ENCODE measurements around the gene ANTXR2.

ANTXR2 gene

DNA sequence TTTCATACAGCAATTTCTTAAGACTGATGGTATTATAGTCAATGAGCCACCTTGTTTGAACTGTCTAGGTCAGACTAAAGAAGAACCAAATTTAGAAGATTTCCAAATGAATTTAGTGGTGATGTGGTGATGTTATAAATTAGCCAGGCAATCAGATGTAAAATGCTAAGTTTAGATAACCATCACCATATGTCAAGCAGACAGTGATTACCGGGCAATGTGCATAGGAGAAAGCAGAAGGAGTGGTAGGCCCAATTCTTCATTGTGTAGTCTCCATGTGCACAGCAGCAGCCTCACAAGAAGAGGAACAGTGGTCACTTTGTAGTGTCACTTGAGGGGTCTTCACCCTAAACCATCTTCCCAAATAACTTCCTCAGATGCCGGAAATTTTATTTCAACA is 198.8 kb downstream of the ANTXR2 start:
- no peak for DNase-seq (ENCODE audit: low read depth in 1 of 2, low spot score in 1 of 2)

GRCh38 chr4:79872738-79873137 is 200.3 kb downstream of the ANTXR2 start:
- no peak for DNase-seq (ENCODE audit: low read depth in 1 of 2, low spot score in 1 of 2)

DNA sequence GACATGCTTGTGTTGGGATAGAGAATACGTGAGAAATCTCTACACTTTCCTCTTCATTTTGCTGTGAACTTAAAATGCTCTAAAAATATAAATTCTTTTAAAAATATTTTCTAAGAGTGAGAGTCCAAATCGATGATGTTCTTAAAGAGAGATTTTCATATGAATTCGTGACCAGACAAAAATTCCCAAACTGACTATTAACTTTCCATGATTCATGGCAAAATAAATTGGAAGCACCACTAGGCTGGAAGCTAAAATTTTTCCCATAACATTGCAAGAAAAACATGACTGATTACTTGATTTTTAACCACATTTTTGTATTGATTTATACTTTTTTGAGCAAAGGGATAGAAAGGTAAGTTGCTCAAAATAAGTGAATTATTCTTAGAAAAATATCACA is 201.1 kb downstream of the ANTXR2 start:
- DNase-seq (ENCODE audit: low read depth in 1 of 2, low spot score in 1 of 2), result no peak

DNA sequence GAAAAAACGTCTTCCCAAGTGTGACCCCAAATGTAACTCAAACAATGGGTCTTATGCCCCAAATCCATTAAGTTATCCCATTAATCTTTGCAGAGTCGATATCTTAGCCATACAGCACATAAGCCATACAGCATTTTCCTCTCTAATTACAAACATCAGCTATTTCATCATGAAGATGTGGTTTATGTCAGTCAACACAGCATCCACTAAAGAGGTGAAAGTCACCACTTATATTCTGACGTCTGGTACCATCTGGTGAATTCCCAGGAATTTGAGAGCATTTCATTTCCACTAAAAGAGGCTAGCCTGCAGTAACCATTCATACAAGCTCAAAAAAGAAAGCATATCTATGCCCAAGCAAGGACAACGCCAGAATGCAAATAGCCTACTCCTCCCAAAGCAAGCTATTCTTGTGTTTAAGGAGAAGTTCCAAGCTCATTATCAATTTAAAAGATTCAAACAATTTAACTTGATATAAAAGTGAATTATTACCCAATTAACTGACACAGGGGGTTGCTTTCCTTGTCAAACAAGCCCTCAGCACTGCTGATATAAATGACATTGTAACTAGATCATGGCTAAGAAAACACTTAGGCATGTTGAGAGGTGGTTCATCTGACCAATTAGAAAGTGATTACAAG is 203.3 kb downstream of the ANTXR2 start:
- DNase-seq (ENCODE audit: low read depth in 1 of 2, low spot score in 1 of 2), result no peak

DNA sequence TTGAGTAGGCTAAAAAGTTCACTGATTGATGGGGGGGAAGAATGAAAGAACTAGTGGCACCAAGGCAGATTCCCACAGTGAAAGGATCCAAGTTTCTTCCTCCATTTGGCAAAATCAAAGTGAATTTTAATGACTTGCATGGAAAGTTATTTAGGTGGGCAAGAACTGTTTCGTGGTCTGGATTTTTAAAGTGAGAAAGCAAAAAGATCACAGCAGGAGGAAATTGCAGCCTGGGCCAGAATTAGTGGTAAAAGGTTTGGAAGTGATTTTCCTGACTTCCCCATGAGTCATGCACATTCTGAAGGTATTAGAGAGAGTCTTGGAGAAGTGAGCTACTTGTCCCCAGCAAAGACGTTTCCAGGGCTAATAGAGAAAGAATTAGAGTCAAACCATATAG is 207.8 kb downstream of the ANTXR2 start:
- DNase-seq (ENCODE audit: low read depth in 1 of 2, low spot score in 1 of 2), result no peak

- no peak for DNase-seq (ENCODE audit: low read depth in 1 of 2, low spot score in 1 of 2)
Observed at GRCh38 chr4:79864500-79865200, 208.4 kb downstream of the ANTXR2 start.

- DNase-seq (ENCODE audit: low read depth in 1 of 2, low spot score in 1 of 2), result no peak
Observed at GRCh38 chr4:79863333-79863732, 209.7 kb downstream of the ANTXR2 start.

- DNase-seq (ENCODE audit: low read depth in 1 of 2, low spot score in 1 of 2), result no peak
Observed at GRCh38 chr4:79862821-79863220, 210.2 kb downstream of the ANTXR2 start.

DNA sequence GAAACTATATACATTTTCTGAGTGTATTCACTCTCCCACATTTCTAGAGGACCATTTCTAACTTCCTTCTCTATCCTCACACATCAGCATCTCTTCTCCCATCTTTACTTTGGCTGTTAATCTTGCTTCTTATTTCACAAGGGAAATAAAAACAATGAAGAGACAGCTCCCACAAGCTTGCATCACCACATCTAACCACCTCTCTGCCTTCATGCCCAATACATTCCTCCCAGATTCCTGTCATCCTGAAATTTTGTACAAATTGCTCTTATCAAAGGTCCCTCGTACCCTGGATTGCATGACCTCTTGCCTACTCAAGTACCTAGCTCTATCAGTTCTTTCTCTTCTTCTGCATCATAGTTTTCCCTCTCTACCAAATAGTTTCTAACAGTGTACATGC is 215.2 kb downstream of the ANTXR2 start:
- DNase-seq (ENCODE audit: low read depth in 1 of 2, low spot score in 1 of 2), result no peak

DNA sequence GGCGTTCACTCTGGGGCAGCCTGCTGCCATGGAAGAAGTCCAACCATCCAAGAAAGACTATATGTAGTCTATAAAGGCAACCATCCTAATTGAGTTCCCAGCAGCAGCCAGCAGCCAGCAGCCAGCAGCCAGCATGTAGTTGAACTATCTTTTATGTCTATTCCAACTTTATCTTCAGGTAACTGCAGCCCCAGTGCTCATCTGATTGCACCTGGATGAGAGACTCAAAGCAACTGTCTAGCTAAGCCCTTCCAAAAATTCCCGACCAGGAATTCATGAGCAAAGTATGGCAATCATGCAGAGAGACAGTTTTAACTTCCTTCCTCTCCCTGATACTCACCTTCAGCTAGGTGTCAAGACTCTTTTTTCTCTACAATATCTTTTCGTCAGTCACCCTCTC is 216.8 kb downstream of the ANTXR2 start:
- DNase-seq (ENCODE audit: low read depth in 1 of 2, low spot score in 1 of 2), result no peak

DNA sequence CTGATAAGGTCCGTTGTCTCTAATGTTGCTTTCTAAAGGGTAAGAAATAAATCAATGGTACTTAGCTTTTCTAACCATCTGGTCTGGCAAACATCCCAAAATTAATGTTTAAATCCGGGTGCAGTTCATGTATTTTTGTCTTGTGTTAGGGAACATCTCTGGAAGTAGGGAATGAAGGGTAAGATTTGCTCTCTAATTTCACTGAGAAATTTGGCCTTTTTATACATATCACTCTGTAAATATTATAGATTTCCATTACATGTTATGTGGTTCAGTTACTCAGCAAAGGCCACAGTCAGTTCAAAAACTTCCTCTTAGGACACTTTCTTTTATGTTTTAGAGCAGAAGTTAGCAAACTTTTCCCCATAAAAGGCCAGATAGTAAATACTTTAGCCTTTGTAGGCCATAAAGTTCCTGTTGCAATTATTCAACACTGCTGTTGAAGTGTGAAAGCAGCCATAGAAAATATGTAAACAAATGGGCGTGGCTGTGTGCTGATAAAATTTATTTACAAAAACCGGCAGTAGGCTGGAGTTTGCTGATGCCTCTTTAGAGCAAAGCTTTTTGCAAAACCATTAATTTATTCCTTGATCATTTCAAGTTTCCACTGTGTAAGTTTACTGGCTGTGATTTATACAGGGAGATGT is 218.1 kb downstream of the ANTXR2 start:
- no peak for DNase-seq (ENCODE audit: low read depth in 1 of 2, low spot score in 1 of 2)

DNA sequence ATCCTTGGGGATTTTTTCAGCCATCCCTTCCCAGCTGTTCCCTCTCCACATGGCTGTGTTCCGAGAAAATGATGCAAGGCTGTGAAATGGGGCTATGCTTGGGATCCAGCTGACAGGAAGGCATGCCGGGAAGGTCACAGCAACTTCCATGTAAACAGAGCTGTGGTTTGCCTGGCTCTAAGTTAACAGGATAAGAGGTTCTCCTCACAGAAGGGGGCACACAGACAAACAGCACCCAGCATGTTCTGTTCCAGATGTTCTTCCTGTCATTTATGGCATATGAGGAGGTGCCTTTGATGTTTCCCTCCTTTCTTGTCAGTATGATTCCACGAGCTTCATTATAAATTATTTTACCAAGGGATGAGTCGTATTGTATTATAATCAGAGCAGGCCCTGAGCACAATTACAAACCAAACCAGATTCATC is 220.7 kb downstream of the ANTXR2 start:
- DNase-seq (ENCODE audit: low read depth in 1 of 2, low spot score in 1 of 2), result no peak

GRCh38 chr4:79851625-79852304 is 221.3 kb downstream of the ANTXR2 start:
- DNase-seq (ENCODE audit: low read depth in 1 of 2, low spot score in 1 of 2), result no peak
